SKM-1 treated with dmso at 0.1 percent for 144 hours (cell line): Measurements from ENCODE around the gene YWHAG.
"Not testable (repeated sequence)": the region's sequence is repeated elsewhere in the genome, so short reads cannot be mapped to it uniquely, and the experiment has no call there.

ENCODE experiments used
- DNase-seq: peaks from one replicate; lab custom pipeline; 2025; ENCODE audit not compliant: unreplicated experiment; lab: John Stamatoyannopoulos, UW

Gene YWHAG

DNA sequence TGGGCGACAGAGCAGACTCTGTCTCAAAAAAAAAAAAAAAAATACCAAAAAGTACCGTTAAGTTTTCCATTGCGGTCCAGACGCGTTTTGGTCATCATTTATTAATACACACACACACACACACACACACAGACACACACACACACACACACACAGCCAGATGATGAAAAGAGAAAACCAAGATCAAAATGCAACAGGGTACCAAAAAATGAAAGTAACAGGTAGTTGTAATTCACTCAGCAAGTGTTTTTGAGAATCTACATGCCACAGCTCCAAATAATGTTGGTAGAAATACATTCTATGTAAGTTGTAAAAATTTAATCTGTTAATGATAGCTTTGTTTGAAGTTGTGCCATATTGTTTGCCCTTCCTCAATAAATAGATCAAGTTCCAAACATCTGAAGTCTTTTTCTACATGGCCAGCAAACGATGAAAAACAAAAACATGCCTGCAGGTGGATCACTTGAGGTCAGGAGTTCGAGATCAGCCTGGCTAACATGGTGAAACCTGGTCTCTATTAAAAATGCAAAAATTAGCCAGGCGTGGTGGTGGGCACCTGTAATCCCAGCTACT lies 9.4 kb downstream of the YWHAG start:
- no peak for DNase-seq

DNA sequence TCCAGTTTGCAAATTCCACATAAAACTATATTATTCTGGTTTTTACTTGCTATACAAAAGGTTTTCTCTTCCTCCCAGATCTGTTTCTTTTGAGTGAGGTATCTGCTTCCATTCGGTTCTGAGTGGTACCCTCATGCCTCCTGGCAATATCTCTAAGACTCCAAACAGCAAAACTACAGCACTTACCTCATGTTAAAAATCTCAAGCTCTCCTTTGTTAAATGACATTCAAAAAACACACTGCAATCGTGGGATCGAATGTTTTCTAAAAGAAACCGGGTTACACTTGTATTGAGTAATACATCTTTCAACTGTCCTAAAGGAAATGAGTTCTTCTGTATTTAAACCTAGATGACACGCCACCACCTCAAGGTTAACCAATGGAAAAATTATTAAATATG lies 11.1 kb downstream of the YWHAG start:
- DNase-seq, result no peak

DNA sequence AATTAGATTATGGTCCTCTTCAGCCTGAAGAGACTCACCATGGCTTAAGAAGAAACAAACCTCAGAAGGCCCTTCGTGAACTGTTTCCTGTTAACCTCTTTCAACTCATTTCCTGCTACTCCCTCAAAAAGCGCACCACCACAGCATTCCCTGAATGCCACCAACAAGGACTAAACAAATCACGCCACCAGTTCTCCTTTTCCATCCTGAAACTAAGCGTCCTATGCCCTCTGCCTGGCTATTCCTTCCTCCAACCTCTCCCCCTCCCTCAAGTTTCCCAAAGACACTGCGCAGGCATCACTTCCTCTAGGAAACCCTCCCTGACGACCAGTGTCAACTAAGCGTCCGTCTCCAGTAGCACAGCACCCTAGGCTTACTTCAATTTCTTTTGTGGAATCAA lies 12.0 kb downstream of the YWHAG start:
- no peak for DNase-seq

DNA sequence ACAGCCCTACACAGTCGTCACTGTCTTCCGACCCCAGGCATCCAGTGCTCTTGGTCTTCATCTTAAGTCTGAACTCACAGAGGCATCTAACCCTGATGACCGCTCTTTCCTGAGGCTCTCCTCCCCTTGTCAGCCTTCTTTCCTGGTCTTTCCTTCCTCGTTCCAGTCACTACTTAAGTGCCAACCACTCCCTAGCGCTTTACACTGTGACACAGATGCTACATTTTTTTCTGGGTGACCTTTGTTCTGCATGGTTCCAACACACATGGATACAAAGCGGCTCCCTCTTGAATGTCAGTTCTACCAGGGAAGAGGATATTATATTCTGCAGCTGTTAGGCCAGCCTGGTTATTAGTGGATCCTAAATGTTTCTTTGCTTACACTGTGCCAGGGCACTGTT lies 12.7 kb downstream of the YWHAG start:
- DNase-seq, result no peak

DNA sequence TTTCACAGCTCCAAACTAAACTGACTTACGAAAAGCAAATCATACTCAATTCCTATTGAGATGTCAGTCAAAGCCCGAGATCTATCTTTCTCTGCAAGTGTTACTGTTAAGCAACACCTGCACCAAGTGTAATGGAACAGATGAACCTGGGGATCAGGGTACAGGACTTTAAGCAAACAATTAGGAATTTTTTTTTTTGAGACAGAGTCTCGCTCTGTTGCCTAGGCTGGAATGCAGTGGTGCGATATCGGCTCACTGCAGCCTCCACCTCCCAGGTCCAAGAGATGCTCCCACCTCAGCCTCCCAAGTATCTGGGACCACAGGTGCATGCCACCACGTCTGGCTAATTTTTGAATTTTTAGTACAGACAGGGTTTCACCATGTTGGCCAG lies 14.9 kb downstream of the YWHAG start:
- no peak for DNase-seq

DNA sequence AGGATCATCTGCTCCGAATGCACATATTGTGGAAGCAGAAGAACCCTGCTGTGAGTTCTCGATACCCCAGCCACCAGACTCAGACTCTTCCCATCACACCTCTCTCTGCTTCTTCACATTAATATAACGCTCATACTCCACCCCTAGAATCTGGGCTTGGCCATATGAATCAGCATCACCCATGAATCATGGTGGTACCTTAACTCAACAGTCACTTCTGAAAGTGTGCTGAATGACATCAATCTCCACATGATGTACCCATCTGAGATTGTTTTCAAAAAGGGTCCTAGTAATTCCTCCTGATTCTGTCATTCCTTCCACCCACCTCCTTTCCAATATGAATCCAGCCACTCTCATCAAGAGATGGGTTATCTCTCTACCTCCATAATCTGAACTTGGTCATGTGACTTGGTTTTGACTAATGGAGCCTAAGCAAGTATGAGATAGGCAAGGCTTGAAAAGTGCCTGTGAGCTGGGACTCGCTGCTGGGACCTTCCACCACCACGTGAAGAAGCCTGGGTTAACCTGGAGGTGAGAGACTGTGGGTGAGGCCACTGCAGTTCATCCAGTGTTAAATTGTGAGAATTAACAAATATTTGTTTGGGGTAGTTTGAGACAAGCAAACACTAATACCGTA lies 15.4 kb downstream of the YWHAG start:
- DNase-seq, result no peak

DNA sequence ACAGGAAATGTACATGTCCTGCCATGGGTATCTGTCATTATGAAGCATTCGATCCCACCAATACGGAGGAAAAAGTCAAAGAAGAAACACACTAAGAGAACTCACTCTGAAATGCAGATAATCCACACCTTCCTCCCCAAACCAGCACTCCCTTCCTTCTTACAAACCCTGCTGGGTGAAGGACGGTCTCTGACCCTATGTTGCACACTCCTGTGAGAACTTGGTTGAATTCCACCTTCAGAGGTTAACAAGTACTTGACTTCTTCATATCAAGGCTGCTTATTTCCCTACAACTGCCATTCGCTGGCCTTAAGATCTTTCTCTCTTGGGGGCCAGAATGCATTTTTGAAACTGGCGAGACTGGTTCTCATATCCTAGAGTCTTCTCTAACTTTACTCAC lies 16.6 kb downstream of the YWHAG start:
- DNase-seq, result no peak

DNA sequence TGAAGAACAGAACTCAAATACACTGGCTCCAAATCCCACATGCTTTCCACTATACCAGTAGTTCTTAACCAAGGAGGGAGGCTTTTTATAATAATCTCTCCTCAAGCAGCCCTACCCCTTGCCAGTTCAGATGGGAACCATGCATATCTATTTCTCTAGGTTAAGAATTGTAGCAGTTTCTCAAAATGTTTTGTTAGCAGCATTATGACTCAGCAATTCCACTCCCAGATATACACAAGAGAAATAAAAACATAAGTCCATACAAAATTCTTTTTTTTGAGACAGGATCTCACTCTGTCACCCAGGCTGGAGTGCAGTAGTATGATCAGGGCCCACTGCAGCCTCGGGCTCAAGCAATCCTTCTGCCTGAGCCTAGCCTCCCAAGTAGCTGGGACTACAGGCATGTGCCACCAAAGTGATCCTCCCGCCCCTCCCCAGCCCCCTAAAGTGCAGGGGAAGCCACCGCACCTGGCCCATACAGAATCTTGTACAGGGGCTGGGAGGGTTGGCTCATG lies 18.1 kb downstream of the YWHAG start:
- DNase-seq, result no peak

DNA sequence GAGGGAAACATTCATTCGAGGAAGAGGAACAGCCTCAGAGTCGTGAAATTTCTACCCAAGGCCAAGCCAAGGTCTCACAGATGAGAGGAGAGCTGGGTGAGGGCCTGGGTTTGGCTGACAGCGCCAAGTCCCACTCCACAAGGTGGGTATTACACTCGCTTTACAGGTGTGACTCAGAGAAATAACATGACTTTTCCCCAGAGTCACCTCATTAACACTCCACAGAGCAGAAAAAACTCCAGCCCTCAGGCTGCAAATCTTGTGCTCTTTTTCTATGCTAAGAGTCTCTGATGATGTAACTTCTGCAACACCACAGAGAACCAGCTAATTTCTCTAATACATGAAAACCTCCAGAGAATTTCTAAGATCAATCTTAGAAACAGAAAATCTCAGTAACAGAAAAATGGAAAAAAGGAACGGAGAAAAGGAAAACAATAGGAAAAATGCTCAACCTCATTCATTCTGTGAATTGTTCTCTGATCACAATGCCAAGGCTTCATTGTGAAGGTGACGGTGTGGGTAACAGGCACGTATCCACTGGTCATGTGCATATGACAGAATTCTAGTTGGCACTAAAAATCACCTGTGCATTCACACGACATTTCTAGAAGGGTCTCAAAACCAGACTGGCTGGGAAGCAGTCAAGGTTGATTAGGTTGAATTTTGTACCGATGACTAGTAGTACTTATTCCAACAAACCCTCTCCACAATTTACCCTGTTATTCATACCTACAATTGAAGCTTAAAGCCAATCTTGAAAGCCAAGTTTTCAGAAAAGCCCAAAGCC lies 20.3 kb downstream of the YWHAG start:
- no peak for DNase-seq

DNA sequence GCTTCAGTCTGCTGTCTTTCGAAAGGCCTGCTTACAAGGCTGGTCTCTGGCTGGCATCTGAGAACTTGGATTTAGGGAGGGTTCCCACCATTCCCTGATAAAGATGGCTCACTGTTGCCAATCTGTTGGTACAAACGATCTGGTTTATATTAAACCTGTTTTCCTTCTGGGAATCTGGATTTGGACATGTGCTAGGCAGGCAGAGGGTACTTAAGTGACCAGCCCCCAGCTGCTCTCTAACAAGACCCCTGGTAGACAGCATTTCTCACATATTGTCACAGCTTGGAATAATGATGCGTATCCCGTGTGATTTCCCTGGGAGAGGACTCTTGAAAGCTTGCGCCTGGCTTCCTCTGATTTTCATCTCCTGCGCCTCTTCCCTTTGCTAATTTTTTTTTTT lies 21.6 kb downstream of the YWHAG start:
- no peak for DNase-seq

DNA sequence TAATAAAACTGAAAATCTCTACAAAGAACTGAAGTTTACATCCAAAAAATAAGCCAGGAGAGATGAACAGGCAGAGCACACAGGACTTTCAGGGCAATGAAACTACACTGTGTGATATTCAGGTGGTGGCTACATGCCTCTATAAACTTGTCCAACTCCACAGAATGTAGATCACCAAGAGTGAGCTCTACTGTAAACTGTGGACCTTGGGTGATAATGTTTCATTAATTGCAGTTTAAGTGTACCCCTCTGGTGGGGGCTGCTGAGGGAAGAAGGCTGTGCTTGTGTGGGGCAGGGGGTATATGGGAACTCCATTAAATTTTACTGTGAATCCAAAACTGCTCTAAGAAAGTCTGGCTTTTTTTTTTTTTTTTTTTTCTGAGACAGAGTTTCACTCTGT lies 22.7 kb downstream of the YWHAG start:
- no peak for DNase-seq

DNA sequence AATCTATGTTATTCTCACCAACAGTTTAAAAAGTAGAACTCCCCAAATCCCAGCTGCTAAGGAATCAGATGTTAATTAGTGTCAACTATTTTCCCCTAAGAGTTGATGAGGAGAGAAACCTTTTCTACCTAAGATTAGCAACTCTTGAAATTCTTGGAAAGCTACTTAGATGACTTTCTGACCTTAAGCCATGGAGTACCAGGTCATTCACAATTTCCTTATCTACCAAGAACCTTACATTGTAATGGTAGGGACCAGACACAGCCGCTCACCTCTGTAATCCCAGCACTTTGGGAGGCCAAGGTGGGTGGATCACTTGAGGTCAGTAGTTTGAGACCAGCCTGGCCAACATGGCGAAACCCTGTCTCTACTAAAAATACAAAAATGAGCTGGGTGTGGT lies 23.4 kb downstream of the YWHAG start:
- not testable (repeated sequence) for DNase-seq

DNA sequence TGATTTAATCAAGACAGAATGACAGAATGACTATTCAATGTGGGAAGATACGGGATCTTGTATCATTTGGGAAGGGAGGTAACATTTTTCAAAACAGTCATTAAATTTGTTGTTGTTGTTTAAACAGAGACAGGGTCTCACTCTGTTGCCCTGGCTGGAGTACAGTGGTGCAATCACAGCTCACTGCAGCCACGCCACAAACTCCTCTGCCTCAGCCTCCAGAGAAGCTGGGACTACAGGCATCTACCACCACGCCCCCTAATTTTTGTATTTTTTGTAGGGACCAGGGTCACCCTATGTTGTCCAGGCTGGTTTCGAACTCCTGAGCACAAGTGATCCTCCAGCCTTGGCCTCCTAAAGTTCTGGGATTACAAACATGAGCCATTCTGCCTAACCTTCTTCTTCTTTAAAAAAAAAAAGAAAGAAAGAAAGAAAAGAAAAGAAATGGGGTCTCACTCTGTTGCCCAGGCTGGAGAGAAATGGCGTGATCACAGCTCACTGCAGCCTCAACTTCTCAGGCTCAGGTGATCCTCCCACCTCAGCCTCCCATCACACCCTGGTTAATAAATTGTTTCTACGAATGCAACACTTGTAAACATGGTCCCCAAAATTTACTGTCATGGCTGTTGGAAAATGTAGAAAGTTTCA lies 24.3 kb downstream of the YWHAG start:
- DNase-seq, result no peak

DNA sequence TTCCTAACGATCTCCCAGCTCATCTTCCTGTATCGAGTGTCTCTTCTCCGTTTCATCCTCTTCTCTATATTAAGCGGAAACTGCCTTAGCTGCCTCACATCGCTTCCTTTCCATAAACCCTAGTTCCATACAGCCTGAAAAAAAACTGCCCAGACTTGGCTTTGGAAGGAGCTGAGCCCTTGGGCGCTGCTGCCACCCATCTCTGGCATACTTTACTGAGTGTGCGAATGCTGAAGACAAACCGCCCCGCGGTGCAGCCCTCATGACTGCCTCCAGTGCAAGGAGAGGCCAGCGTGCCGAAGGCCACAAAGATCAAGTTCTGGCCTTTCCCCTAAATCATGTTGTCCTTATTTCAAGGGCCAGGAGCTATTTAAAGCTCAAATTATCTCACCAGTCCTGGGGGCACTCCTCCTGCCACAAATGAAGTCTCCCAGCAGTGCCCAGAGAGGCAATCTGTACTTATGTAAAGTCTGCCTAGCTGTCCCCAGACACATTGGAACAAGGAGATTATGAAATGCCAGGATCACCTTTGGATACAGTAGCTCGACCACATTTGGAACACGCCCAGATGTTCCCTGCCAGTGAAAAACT lies 25.2 kb downstream of the YWHAG start:
- no peak for DNase-seq

DNA sequence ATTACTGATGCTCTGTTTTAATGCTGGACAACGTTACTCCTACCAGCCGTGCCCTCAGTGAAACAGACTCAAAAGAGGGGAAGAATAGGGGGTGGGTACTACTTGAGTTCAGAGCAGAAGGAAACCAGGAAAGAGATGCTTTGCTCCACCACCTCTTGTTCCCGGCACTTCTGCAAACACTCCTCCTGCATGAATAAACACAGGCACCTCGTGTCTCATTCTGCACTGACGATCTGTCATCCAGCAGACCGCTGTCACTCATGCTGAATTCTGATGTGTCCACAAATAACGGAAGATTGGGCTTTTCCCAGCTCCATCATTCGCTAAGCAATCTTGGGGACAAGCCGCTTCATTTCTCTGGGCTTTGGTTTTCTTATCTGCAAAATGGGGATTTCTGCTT lies 26.7 kb downstream of the YWHAG start:
- DNase-seq, result no peak

DNA sequence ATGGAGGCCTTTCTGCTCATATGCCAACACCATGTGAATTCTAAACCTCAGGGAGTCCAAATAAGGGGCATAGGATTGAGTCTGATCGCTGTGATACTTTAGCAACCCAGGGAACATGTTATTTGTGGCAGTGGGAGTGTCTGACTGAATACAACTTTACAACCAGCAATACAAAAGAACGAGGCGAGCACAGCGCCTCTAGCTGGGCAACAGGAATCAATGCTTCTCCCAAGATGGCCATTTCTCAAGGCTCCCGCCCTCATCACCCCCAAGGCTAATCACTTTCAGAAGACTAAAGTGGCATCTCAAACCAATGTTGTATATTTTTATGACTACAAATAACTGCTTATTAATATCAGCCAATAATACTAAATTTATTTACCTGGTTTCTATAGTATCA lies 28.1 kb downstream of the YWHAG start:
- no peak for DNase-seq

DNA sequence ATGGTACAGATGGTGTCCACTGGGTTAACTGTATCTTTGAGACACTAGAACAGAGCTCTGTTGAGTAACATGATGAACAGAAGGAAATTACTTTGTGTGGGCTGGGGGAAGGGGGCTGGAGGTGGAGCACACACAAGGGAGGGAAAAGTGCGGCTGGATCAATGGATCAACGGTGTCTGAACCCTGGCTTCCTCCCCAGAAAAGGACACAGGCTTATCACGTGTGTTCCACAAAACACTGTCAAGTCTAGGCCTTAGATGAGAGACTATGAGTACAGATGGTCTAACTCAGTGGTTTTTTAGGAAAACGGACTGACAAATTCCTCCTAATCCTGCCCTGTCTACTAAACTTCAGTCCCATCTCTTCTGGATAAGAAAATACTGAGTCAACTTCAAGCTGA lies 28.5 kb downstream of the YWHAG start:
- no peak for DNase-seq

DNA sequence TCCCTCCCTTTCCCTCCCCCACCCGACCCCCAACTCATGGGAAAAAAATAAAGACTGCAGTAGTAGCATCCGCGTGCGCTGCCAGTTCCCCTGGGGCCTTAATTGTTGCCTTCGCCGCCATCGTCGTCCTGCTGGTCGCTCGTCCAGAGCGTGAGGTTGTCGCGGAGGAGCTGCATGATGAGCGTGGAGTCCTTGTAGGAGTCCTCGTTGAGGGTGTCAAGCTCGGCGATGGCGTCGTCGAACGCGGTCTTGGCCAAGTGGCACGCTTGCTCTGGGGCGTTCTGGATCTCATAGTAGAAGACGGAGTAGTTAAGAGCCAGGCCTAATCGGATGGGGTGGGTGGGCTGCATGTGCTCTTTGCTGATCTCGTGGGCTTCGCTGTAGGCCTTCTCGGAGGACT lies 29.3 kb downstream of the YWHAG start:
- DNase-seq, result no peak

DNA sequence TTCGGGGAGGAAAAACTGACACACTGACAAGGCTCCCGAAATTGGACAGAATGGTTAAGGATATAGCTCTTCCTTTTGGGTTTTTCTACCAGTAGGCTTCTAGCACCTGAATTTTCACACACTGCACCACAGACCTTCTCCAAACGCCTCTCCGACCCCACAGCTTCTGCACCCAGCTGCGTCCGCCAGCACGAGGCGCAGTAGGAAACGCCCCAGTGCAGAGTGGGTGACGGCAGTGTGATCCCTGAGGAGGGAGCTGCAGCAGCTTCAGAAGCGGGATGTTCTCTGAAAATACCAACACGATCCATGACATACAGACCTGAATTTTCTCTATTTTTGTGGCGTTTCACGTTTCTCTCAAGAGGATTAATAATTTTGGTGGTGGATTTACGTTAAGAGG lies 30.4 kb downstream of the YWHAG start:
- DNase-seq, result no peak

DNA sequence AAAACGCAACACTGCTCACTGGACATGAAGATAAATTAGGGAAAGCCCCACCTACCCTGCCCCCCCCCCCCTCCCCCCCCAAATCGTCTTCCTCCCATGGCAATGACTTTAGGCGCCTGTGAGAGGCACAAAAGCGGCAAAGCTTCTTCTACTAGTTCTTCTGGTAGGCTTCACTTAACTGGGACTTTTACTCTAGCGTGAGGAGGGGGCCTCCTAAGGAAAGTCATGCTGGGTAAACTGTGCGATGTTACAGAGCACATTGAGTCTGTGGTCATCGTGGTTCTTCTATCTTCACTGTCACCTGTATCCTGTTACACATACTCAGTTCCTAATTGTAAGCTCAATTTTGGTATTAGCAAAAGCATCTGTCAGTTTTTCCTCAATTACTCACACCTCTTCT lies 31.2 kb downstream of the YWHAG start:
- no peak for DNase-seq

DNA sequence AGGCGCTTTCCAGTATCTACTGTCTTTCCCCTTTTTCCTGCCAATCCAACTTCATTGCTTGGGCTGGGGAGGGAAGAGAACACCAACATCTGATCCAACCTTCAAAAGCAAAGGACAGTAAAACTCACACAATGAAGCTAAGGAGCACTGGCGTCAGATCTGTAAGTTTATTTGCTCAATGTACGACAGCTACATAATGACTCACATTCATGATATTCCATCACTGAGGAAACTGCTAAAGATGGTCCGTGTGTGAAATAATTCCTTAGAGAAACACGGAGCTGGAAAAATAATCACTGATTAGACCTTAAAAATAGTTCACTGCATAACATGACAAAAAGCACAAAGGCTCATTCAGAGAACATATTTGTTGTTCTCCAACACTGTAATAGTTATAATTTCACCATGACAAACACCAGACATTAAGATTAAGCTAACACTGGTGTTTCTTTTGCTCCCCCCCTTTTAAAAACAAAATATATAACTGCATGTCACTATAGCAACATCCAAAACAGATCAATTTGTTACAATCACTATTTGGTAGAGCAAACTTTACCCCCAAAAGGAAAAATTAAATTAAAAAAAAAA lies 32.1 kb downstream of the YWHAG start:
- no peak for DNase-seq
